ENCODE data around the gene FEM1A.
A peak's percentile ranks its signal among the peaks of the same experiment; 100 is the strongest.

GRCh38 chr19:4831304-4831978, 39.9 kb downstream of the FEM1A start, which contains the start of gene TICAM1:
- TF ChIP-seq RBBP5 (IDR thresholded peaks at IDR 0.05; ENCODE audit: borderline replicate concordance, low read depth, low read length) (no peak), CTCF (IDR thresholded peaks at IDR 0.05; ENCODE audit: control extremely low read depth in 1 of 3, insufficient read depth in 1 of 3, low read depth in 1 of 3, low read length in 3 of 3) (no peak), CREB1 (IDR thresholded peaks at IDR 0.05) (no peak), JUND (IDR thresholded peaks at IDR 0.05; ENCODE audit: low read length) (no peak), ZNF274 (IDR thresholded peaks at IDR 0.05; ENCODE audit: borderline replicate concordance, extremely low read depth, low read length) (no peak), POLR2A (IDR thresholded peaks at IDR 0.05; ENCODE audit: control extremely low read depth in 1 of 2, low read depth in 2 of 2, low read length in 2 of 2) (no peak), PHF8 (conservative IDR thresholded peaks at IDR 0.05; ENCODE audit: low read depth, low read length) (0 out of 2 replicates have a peak, but pooled peaks have one; percentile 31), JUN (IDR thresholded peaks at IDR 0.05; ENCODE audit: low read depth, low read length) (no peak), TAF1 (IDR thresholded peaks at IDR 0.05; ENCODE audit: low read depth, low read length) (no peak)
- TF ChIP-seq, protein P1, sequence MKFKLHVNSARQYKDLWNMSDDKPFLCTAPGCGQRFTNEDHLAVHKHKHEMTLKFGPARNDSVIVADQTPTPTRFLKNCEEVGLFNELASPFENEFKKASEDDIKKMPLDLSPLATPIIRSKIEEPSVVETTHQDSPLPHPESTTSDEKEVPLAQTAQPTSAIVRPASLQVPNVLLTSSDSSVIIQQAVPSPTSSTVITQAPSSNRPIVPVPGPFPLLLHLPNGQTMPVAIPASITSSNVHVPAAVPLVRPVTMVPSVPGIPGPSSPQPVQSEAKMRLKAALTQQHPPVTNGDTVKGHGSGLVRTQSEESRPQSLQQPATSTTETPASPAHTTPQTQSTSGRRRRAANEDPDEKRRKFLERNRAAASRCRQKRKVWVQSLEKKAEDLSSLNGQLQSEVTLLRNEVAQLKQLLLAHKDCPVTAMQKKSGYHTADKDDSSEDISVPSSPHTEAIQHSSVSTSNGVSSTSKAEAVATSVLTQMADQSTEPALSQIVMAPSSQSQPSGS (IDR thresholded peaks at IDR 0.05; ENCODE audit: low read length) = no peak
- TF ChIP-seq, protein P2, sequence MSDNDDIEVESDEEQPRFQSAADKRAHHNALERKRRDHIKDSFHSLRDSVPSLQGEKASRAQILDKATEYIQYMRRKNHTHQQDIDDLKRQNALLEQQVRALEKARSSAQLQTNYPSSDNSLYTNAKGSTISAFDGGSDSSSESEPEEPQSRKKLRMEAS (IDR thresholded peaks at IDR 0.05) = peak; percentile 16; the same call in 1 of the 2 replicates

Data from H1 (cell line).